ENCODE measurements around the gene FAM180A.

FAM180A gene

DNA sequence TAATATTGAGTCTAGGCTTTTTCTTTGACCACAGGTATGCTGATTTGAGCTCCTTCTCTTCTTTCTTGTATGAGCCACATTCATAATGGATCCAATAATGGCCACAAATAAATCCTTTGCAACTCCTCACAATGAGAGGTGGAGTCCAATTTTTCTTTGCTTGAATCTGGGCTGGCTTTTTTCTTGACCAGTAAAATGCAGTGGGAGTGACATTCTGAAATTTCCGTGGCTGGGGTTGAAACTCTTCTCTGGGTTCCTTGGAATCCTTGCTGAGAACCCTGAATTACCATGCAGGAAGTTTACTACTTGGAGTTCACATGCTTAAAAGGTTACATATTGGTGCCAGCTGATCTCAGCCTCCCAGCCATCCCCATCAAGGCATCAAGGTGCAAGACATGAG, 22.4 kb upstream of the FAM180A start:
- DNase-seq (ENCODE audit: low read depth) = no peak

DNA sequence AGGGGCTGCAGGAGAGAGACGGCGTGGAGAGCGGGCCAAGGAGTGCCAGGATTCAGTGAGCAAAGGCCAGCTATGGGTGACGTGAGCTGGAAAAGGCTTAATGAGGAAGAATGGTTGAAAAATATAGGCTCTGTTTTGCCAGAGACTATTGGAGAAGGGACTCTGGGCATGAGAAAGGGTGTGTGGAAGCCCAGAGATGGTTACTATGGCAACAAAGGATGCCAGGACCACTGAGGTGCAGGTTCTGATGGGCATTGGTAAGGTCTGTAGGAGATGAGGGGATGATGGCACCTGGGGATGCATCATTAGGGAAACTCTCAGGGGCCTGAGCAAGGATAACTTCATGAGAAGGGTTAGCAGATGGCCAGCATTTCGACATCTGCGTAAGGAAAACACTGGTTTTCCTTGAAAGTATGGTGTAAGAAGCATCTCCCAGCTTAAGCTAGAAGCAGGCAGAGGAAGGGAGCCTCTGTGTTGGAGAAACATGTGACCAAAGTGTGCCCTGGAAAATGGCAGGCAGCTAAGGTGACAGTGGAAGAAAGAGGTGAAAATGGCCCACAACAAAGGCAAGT, 21.6 kb upstream of the FAM180A start:
- DNase-seq (ENCODE audit: low read depth) = no peak

DNA sequence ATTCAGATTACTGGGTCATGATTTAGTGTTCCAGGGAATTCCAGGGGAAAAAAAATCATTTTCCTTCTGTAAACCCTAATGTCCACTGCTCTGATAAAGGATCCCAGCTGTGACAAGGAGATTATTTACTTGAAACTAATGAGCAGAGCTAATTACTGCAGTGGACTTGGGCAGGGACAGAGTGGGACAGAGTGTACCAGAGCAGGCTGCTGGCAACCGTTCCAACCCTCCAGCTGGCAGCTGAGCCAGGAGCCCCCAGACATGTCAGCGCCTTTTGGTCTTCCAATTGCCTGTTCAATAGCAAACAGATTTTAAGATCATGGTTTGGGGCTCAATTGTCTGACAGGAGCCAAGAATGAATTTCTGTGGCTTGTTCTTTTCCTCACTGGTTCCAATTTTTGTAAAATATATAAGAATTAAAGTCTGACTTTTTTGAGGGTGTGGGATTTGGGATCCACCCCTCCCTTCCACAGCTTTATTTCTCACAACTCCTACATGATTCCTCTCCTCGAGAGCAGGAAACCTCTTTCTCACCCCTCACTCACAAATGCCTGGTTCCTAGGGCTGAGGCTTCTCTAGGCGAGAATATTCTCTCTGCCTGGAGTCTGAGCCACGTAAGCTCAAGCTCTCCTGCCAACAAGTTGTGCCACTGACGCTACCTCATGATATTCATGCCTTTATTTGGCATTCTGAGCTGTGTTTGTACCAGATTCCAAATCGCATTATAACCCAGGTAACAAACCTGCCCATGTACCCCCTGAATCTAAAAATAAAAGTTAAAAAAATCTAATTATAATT, 20.6 kb upstream of the FAM180A start:
- no peak for DNase-seq (ENCODE audit: low read depth)

DNA sequence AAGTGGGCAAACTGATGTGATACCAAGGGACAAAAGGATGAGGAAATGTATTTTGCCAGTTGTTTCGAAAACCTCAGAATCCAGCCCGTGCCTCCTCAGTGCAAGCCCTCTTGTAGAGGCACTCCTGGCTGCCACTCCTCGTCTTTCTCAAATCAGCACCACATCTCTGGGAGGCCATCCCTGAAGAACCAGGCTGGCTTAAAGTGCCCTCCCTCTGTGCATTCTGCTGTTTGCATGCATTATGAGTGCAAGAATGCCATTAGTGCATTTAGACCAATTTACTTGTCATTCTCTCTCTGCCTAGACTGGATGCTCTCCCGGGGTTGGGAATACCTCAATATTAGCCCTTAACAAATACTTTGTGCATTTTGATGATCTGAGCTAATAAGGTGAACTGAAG, 19.9 kb upstream of the FAM180A start:
- DNase-seq (ENCODE audit: low read depth) = no peak

DNA sequence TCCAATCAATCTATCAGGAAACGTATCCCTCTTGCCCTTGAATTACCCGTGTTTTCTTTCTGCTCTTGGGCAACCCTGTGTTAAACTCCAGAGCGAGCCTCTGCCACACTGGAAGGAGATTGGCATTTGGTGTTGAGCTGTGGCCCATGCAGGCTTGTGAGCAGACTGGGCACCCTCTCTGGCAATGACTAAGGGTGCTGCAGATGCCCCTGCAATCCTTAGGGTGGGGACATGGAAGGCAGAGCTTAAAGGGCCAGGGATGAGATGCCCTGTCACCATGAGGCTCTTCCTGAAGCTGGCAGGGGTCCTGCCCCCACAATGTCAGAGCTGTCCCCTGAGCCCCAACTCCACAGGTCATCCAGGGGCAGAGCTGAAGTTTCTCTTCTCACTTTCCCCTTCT, 19.5 kb upstream of the FAM180A start:
- DNase-seq (ENCODE audit: low read depth) = no peak

DNA sequence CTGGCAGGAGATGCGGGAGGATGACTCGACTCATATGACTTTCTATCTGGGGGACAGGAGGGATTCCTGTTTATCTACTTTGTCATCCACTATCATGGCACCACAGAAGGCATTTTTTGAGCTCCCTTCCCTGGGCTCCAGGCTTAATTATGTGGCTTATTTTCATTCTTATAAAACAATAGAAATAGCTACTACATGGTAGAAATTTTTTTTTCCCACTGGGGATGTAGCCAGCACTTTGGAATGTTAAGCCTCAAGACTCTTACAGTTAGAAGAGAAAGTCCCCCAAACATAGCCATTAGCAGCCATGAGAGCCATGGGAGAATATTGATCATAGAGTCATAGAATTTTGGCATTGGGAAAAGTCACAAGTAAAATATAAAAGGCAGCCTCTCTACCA, 14.6 kb upstream of the FAM180A start:
- DNase-seq (ENCODE audit: low read depth) = no peak

DNA sequence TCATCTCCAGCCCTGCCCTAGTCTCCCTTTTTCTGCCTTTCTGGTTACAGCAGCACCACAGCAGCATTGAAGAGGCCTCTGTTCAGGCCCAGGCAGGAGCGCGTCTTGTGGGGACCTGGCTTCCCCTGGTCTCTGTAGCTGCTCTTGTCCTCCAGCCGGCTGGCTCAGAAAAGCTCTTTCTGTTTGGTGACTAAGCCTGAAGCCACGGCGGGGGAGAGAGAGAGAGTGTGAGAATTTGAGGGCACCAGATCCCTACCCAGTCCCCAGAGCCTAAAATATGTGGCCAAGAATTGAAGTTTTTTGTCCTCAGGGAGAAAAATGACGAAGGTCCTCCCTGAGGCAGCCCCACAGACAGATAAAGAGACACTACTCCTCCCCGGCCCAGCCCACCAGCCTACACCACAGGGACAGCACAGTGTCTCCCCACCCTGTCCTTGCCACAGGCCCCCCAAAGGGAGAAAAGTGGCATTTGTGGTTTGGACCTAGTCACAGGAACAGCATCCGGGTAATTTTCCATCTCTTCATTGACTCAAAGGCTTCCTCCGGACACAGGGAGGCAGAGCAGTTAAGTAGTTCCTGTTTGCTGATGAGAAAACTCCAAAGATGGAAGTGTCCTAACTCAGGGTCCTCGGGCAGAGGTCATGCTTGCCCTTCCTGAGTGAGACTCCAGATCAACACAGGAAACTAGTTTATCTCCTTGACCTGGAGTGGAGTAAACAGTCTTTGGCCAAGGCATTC, 13.3 kb upstream of the FAM180A start:
- no peak for DNase-seq (ENCODE audit: low read depth)

DNA sequence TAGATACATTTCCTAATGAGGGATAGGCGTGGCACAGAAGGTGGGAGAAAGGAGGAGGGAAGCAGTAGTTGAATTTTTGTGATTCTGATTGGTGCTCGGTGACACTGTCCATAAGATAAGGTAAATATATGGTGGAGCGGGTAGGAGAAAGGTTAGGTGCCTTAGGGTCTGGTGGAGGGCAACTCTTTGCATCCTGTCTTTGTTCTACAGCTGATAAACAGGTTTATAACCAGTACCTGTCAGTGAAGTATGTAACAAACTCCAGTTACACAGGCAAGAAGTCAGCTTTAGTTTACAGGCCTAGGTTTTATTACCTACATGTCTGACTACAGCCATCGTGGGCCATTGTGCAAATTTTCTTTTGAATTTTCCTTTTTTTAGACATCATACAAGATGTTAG, 10.9 kb upstream of the FAM180A start:
- DNase-seq (ENCODE audit: low read depth) = no peak

DNA sequence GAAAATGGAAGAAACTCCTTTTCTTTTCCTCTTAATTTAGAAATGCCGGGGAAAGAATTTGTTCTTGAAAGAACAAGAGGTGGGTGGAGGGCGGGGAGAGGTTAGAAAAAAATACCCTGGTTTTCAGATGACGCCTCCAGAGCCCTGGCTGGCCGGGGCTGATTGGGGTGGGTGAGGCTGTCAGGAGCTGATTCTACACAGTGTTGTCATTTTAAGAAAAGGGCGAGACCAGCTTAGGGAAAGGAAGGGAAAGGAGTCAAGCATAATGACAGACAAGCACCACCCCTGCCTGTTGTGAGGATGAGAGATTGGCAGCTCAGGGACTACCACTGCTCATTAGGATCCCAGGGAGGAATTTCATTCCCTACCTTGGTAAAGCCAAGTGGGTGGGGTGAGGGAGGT, 9.9 kb upstream of the FAM180A start:
- no peak for DNase-seq (ENCODE audit: low read depth)

DNA sequence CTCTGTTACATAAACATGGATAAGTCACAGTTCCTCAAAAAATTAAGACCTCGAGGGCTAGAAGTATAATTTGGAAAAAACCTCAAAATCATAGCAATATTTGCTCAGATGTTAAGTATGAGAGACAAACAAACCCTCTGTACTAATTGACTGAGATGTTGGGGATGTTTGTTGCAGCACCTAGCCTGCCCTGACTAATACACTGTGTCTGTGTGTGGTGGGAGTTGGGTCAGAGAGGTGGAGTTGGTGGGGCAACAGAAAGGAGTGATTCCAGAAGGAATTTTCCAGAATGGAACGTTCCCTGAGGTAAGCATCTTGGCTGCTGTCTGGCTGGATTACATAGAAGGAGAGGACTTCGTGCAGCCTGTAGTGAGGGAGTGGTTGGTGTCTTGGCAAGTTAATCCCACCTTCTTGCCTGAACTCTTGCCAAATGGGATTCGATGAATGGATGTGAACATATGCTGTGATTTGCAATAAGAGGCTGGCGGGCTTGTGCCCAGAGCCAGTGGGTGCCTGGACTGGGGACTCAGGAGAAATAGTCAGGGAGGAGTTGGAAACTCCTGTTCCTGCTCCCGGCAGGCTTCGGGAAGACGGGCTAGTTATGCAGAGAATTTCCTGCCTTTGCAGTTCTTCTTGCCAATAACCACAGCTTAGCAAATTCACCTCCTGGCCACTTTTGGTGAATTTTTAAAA, 9.3 kb upstream of the FAM180A start:
- no peak for DNase-seq (ENCODE audit: low read depth)

DNA sequence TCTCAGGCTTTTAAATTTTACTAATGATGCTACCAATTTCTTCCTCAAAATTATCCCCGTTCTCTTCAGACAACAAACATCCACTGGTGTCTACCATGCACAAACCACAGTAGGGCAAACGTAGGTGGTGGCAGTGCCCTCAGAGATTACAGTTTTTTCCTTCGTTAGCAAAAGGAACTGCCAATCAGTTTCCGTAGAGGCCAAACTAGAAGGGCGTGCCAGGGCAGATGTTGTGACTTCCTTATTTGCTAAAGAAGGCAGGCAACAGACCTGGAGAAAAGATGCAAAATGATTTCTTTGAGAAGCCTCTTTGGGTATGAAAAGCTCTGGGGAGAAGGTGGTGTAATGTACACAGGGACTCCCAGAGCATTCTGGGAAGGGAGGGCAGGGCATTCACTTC, 7.6 kb upstream of the FAM180A start:
- DNase-seq (ENCODE audit: low read depth) = no peak

DNA sequence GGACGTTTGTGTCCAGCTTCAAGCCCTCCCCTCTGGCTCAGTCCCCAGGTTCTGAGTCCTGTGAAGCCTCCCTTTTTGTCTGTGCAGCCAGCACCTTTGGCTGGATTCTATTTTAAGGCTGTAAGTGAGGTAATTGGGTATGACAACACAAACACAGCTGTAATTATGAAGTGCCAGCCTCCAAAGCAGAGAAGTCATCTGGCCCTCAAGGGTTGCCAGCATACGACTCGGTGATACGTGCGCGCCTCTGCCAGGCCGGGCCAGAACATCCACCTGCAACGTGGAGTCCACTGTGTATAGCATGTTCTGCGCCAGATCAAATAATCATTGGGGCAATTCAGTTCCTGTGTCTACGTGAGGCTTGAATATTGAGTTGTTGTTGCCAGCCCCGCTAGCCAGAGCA, 6.7 kb upstream of the FAM180A start:
- no peak for DNase-seq (ENCODE audit: low read depth)

DNA sequence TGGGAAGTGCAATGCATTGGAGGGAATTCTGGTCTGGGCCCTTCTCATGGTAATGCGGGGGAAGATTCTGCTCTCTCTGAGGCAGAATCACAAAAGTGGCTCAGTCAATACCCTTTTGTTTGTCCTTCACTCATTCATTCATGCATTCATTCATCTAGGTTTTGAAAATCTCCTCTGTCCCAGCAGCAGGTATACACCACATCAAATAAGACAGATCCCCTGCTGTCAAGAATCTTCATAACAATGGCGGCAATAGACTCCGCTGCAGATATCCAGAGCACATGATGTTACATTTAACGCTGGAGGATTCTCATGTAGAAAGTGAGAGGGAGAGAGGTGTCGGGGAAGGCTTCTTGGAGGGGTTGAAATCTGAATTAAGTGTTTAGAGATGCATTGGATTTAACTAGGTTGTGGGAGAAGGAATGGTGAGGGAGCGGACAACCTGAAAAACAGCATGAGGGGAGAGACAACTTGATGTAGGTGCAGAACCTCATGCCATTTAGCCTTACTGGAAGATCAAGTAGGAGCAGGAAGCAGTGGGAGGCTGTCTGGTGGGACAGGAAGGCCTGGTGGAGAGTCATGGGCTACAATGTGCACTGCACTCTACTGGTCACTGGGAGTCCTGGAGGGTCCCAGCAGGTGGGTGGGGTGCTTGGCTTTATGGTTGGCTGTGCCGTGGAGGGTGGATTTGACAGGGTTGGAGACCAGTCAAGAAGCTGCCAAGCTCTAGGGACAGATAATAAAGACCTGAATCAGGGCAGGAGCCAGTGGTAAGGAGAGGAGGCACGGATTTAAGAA, 5.2 kb upstream of the FAM180A start:
- DNase-seq (ENCODE audit: low read depth) = no peak

DNA sequence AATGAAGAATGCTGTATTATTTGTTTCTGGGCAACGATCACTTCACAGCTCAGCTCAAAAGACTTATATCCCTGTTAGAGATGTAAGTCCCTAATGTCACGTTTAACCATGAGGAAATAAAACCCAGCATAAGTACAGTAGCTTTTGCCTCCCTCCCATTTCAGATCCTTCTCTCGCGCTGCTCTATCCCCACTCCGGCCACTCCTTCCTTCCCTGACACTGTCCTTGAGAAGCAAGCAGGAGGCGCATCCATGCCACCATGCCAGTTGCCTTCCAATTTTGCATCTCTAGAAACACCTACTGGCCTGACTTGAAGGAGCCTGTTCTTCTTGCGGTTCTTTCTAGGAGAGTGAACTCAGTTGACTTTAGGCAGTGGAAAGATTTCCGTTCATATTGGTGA, 1.2 kb downstream of the FAM180A start:
- DNase-seq (ENCODE audit: low read depth) = no peak

DNA sequence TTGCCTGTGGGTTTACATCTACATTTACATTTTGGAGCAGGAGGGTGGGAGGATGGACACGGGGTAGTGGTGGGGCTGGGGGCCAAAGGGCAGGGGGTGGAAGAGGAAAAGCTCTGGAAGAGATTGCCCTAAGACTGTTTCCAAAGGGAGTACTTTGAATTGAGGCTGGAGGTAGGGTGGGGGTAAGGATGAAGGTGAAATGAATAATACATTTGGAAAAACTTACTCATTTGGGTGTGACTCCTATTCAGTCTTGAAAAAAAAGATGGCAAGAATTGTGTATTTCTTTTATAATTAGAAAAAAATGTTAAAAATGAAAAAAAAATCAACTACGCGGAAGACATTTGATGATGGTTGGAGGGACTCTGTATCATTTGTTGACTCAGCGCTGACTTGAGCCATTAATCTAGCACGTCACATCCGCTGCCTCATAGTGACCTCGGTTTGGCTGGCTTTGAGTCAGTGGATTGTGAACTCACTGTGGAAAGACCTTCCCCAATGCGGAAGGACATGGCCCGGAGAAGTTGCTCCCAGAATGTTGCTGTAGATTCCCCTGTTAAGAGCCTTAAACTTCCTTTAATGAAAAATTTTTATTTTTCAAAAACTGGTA, 2.8 kb downstream of the FAM180A start:
- no peak for DNase-seq (ENCODE audit: low read depth)

DNA sequence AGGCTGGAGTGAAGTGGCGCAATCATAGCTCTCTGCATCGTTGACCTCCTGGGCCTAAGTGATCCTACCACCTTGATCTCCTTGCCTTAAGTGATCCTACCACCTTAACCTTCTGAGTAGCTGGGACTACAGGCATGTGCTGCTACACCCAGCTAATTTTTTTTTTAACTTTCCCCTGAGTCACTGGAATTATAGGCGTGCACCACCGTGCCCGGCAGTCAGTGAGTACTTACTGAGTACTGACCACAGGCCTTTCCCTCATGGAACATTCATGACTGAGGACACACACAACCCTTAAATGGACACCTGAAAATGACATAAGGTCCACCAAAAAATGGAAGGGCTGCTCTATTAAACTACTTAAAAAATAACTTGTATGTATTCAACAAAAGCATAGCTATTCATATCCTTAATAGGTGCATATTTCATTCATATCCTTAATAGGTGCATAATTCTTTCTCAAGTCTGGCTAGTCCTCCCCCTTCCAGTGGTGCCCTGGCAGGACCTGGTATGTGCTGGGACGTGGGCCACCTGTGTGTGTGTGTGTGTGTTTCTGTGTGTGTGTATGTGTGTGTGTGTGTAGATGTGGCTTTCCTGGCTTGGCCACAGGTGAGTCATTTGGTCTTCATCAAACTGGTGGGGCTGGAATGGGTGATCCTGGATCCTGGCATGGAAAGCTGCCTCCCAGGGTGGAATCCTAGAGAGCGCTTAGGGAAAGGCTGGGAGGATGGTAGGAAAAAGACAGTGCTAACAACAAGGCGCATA, 3.5 kb downstream of the FAM180A start:
- no peak for DNase-seq (ENCODE audit: low read depth)

DNA sequence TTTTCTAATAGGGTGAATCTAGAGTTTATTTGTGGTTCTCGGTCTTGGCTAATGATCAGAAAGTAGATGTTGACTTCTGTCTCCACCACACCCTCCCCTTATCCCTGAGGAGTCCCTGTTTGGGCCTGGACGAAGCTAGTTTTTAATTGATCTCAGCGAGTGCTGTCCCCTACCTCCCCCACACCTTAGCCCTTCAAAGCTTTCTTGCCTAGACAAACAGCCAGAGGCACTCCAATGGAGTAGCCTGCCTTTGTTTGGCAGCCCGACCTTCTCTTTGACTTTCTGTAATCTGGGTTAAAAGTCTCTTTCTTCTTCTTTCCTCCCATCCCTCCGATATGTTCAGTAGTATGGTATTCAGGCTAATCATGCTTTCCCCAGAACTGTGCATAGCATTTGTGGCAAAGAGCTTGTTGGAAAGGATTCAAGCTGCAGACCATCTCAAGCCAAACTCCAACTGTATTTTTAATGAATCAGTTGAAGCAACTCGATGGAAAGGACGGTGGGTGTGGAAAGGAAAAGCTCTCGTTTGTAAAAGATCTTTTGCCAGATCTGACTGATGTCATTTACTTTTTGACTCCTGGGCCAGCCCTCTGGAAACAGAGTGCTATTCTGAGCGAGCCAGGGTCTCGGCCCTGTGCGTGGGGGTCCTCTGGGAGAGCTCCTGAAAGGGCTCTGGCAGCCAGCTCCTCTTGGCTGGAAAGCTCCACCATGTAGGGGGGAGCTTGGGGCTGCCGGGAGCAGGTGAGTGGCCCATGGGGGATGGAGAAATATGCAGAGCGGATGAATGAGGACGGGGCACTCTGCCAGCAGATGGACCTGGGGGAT, 4.5 kb downstream of the FAM180A start:
- no peak for DNase-seq (ENCODE audit: low read depth)

DNA sequence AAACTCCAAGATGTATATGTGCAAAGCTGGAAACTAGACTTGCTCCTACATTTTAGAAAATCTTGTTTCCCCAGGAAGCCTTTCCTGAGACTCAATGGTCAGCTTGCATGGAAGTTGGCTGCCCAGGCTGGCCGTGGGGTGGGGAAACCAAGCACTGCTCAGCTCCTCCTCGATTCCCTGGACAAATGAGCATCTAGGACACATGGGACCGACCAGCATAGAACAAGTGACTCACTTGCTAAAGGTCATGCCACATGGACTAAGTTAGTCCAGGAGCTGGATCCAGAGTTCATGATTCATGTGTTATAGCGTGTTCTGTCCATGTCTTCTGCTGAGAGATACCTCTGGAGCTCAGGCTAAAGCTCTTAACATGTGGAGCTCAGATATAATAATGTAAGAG, 6.2 kb downstream of the FAM180A start:
- no peak for DNase-seq (ENCODE audit: low read depth)

DNA sequence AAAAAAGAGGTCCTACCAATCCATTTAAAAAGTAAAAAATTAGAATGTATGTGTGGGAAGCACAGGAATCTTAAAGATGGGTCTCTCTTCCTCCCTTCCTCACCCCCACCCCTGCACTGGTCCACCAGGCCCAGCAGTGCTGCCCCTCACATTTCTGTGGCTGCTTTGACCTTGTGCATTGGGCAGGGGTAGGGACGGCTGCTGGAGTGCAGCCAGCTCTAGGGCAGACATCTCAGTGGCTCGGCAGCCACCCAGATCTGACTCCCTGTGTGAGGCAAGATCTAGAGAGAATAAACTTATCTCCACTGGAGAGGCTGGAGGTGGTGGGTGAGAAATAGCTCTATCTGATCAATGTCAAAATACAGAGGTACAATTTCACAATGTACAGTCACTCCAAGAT, 6.7 kb downstream of the FAM180A start:
- DNase-seq (ENCODE audit: low read depth) = no peak

DNA sequence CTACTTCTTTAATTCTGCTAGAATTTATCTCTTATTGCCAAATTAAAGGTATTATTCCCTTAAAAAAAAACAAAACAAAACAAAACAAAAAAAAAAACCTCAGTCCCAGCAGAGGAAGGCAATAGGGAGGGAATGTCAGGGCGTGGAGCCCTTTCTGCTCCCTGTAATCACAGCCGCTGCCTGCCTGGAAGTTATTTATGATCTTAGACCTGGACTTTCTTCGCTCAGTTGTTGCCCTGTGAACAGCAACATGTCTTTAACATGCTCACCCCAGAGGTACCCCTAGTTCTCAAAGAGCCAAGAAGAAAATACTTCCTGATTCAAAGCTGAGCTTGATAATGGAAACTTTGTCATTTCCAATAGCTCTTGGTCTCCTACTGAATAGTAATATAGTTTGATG, 7.7 kb downstream of the FAM180A start:
- DNase-seq (ENCODE audit: low read depth) = no peak
